Tibial nerve (tissue), 4 donors: ENCODE data around the gene CETN1. TPM values are rescaled to one million over a fixed set of nuclear protein-coding genes. Genes with fewer than 3 reads are reported as not detected.

ENCODE experiments used
- DNase-seq, 2 donors: peaks; one replicate each; pipeline ENCODE4 v3.0.0-alpha.2; 2019; ENCODE audit warnings: low spot score in 2 of 2
- H3K27ac ChIP-seq, 4 donors: fragments of 200-600 bp; sonication (generic) in 3 of 4; one replicate each; pipeline ENCODE4 v1.5.1; 2017 to 2019; ENCODE audit warnings: mild to moderate bottlenecking in 1 of 4
- H3K27me3 ChIP-seq, 2 donors: fragments of 200-600 bp; sonication (generic) in 1 of 2; one replicate each; pipeline versions ENCODE4 v1.5.1 to v1.6.0; 2017 to 2019
- H3K36me3 ChIP-seq, 3 donors: fragments of 200-600 bp; sonication (generic); one replicate each; pipeline ENCODE4 v1.5.1; 2018 to 2019
- H3K4me1 ChIP-seq, 4 donors: fragments of 200-600 bp; sonication (generic) in 3 of 4; one replicate each; pipeline ENCODE4 v1.5.1; 2017 to 2019
- H3K4me3 ChIP-seq, 4 donors: fragments of 200-600 bp; sonication (generic) in 3 of 4; one replicate each; pipeline ENCODE4 v1.5.1; 2017 to 2019; ENCODE audit warnings: mild to moderate bottlenecking in 1 of 4, moderate library complexity in 1 of 4
- H3K9me3 ChIP-seq, 4 donors: fragments of 200-600 bp; sonication (generic) in 3 of 4; one replicate each; pipeline ENCODE4 v1.5.1; 2017 to 2019
- EP300 ChIP-seq, 2 donors: sonication (generic); formaldehyde crosslinking; IDR thresholded peaks; one replicate each; pipeline ENCODE4 v1.6.1; 2017; ENCODE audit warnings: antibody characterized with exemption in 2 of 2, mild to moderate bottlenecking in 1 of 2
- POLR2A ChIP-seq, 2 donors: fragments of 450-650 bp; IDR thresholded peaks; one replicate each; pipeline ENCODE4 v1.6.1; 2017; ENCODE audit warnings: antibody characterized with exemption in 2 of 2, mild to moderate bottlenecking in 2 of 2, moderate library complexity in 2 of 2
- WGBS, 2 donors: methylation state at CpG; one replicate each; pipeline ENCODE4 v1.1.5; 2018; 5-methylcytosine and 5-hydroxymethylcytosine counted together
- total RNA-seq, 4 donors: library from RNA; depleted of rRNA; stranded (reverse); fragments of >200 nt; gene quantifications; one replicate each; pipeline ENCODE4 v1.1.0, GENCODE V29; 2016
- TF ChIP-seq, protein P1 (sequence below), 5 experiments: fragments of 200-600 bp in 3 of 5; fragments of 450-650 bp in 2 of 5; sonication (generic) in 3 of 5; IDR thresholded peaks; one replicate each; pipeline ENCODE4 v1.5.1; 2016 to 2019; ENCODE audit warnings: antibody characterized with exemption in 5 of 5, mild to moderate bottlenecking in 3 of 5, moderate library complexity in 2 of 5

CETN1 gene
- total RNA-seq, 4 donors from 2014 or later = not detected

DNA sequence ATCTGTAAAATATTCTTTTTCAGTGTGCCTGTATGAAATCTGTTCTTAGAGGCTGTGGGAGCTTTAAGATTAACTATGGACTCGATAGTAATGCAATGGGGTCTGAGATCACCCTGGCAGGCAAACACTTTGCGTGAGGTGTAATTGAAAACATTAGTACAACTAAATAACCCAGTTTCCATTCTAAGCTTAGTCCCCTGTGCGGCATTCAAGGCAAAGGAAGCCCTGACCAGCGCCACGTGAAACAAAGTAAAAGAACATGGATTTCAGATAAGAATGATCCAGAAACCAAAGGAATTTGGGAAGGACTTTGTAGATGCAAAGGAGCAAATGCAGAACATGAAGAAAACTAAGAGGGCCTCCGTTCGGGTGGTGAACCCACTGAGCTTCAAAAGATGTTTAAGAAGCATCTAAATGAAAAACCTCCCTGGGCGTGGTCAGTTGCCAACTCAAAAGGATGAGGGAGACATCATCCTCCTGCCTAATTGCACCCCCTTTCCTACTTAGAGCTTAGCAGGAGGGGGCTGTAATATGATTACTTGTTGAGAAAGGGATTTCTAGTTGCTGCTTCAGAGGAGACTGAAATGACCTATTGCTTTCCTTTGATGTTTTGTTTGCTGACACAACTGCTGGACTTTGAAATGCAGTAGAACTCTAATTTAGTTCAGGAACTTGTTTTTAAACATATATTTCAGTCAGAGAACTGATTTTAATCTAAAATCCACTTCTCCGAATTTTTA, 7.9 kb upstream of the CETN1 start:
- TF ChIP-seq EP300 (IDR thresholded peaks at IDR 0.05) (no peak), POLR2A (IDR thresholded peaks at IDR 0.05) (no peak)
- TF ChIP-seq, protein P1, sequence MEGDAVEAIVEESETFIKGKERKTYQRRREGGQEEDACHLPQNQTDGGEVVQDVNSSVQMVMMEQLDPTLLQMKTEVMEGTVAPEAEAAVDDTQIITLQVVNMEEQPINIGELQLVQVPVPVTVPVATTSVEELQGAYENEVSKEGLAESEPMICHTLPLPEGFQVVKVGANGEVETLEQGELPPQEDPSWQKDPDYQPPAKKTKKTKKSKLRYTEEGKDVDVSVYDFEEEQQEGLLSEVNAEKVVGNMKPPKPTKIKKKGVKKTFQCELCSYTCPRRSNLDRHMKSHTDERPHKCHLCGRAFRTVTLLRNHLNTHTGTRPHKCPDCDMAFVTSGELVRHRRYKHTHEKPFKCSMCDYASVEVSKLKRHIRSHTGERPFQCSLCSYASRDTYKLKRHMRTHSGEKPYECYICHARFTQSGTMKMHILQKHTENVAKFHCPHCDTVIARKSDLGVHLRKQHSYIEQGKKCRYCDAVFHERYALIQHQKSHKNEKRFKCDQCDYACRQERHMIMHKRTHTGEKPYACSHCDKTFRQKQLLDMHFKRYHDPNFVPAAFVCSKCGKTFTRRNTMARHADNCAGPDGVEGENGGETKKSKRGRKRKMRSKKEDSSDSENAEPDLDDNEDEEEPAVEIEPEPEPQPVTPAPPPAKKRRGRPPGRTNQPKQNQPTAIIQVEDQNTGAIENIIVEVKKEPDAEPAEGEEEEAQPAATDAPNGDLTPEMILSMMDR (IDR thresholded peaks at IDR 0.05) = no peak
- 80 to 85% methylated on average over 9 of the region's 9 CpGs for WGBS, 2 donors
- Histone ChIP-seq H3K4me1 (peaks cover 0 to 16% (median 0%) of the 10 kb centered on the region in 4 donors), H3K9me3 (no peaks in the 10 kb centered on the region), H3K4me3 (no peak overlapping the region), H3K36me3 (no peaks in the 10 kb centered on the region), H3K27ac (no peak overlapping the region), H3K27me3 (no peaks in the 10 kb centered on the region)
- DNase-seq = no peak

- Histone ChIP-seq H3K4me1 (peaks cover 0 to 16% (median 0%) of the 10 kb centered on the region in 4 donors), H3K27me3 (no peaks in the 10 kb centered on the region), H3K9me3 (no peaks in the 10 kb centered on the region), H3K4me3 (no peak overlapping the region), H3K36me3 (no peaks in the 10 kb centered on the region), H3K27ac (no peak overlapping the region)
- DNase-seq = no peak
- TF ChIP-seq, protein P1 (IDR thresholded peaks at IDR 0.05) = no peak
- TF ChIP-seq POLR2A (IDR thresholded peaks at IDR 0.05) (no peak), EP300 (IDR thresholded peaks at IDR 0.05) (no peak)
These were observed 7.3 kb upstream of the CETN1 start for GRCh38 chr18:572831-573289.

- Histone ChIP-seq H3K4me3 (no peak overlapping the region), H3K4me1 (peaks cover 0 to 16% (median 0%) of the 10 kb centered on the region in 4 donors), H3K36me3 (no peaks in the 10 kb centered on the region), H3K27ac (no peak overlapping the region), H3K9me3 (no peaks in the 10 kb centered on the region), H3K27me3 (no peaks in the 10 kb centered on the region)
- no peak for DNase-seq
- TF ChIP-seq, protein P1 (IDR thresholded peaks at IDR 0.05) = no peak
- TF ChIP-seq EP300 (IDR thresholded peaks at IDR 0.05) (no peak), POLR2A (IDR thresholded peaks at IDR 0.05) (no peak)
- WGBS, 2 donors = 37 to 47% methylated on average over 1 of the region's 1 CpG
These were observed 6.8 kb upstream of the CETN1 start for GRCh38 chr18:573385-573784.

- H3K36me3 ChIP-seq = no peaks in the 10 kb centered on the region
- no peak overlapping the region for H3K27ac ChIP-seq
- no peak overlapping the region for H3K4me3 ChIP-seq
- H3K4me1 ChIP-seq = peaks cover 0 to 16% (median 0%) of the 10 kb centered on the region in 4 donors
- TF ChIP-seq, protein P1 (IDR thresholded peaks at IDR 0.05) = no peak
- TF ChIP-seq POLR2A (IDR thresholded peaks at IDR 0.05) = no peak
- no peak for TF ChIP-seq EP300 (IDR thresholded peaks at IDR 0.05)
- no peak for DNase-seq
- WGBS, 2 donors = 47 to 56% methylated on average over 4 of the region's 4 CpGs
- H3K9me3 ChIP-seq = no peaks in the 10 kb centered on the region
- H3K27me3 ChIP-seq = no peaks in the 10 kb centered on the region
These were observed 5.9 kb upstream of the CETN1 start for GRCh38 chr18:574149-574860.
